Measurements from ENCODE around the gene RXFP3. TPM values are rescaled to one million over a fixed set of nuclear protein-coding genes. Genes with fewer than 3 reads are reported as not detected.

The RXFP3 gene
- total and polyA plus RNA-seq, 2 donors (not counting 1 experiment from before 2014, with no cell fraction given), result not detected

DNA sequence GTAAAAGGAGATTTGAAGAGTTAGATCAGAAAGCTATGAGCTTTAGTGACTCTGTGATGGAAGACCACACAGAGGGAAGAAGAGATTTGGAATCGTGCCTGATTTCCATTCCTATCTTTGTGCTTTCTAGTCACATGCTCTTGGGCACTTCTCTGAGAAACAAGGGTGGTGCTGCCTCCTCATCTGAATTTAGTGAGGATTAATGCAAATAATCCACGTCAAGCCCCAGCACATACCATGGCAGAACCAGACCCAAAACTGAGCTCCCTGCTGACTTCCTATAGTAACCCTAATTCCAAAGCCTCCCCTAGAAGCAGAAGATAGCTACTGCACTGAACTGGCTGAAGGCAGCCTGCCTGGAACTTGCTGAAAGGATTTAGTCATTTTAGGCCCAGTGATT, 30.6 kb downstream of the RXFP3 start:
- no peak overlapping the region for H3K9ac ChIP-seq (ENCODE audit: low read length)
- H3K4me1 ChIP-seq (ENCODE audit: control insufficient read depth in 2 of 2, insufficient read depth in 2 of 2, low read length in 2 of 2), result no peaks in the 10 kb centered on the region
- H3K9me3 ChIP-seq (ENCODE audit: control extremely low read depth in 1 of 3, control insufficient read depth in 2 of 3, insufficient read depth in 1 of 3, low read length in 2 of 3), result no peaks in the 10 kb centered on the region
- Mint-ChIP-seq H3K4me3 (no peak overlapping the region), H3K4me1 (no peaks in the 10 kb centered on the region), H3K27ac (no peak overlapping the region), H3K27me3 (peaks cover 7% of the 10 kb centered on the region), H3K9me3 (ENCODE audit: insufficient read depth) (no peaks in the 10 kb centered on the region)
- no peak overlapping the region for H3K4me3 ChIP-seq (ENCODE audit: control extremely low read depth in 1 of 5, extremely low read depth in 1 of 5, insufficient read depth in 1 of 5, low read depth in 2 of 5, low read length in 4 of 5)
- POLR2A ChIA-PET, result no interaction called here
- ATAC-seq (ENCODE audit: low read depth) (no peak), DNase-seq (no peak)
- H3K36me3 ChIP-seq (replicated peaks in 1 of 2; ENCODE audit: control extremely low read depth in 1 of 2, control insufficient read depth in 1 of 2, extremely low read depth in 1 of 2, insufficient read depth in 2 of 2, low read length in 1 of 2), result no peaks in the 10 kb centered on the region
- peaks cover 0 to 4% (median 0%) of the 10 kb centered on the region in 4 experiments for H3K27me3 ChIP-seq (replicated peaks in 1 of 4; ENCODE audit: control extremely low read depth in 1 of 4, control insufficient read depth in 3 of 4, insufficient read depth in 4 of 4, low read length in 3 of 4)
- H4K20me1 ChIP-seq (ENCODE audit: control insufficient read depth, insufficient read depth, low read length, poor library complexity, severe bottlenecking), result no peaks in the 10 kb centered on the region
- H3K27ac ChIP-seq (ENCODE audit: low read length in 2 of 2), result no peak overlapping the region
- no peak overlapping the region for H2AFZ ChIP-seq (ENCODE audit: insufficient read depth, low read depth, low read length, poor library complexity, severe bottlenecking)
- WGBS (ENCODE audit: insufficient coverage), result 100% methylated on average over 1 of the region's 2 CpGs
- CTCF ChIA-PET, result interaction anchor here (0.7 kb wide), 1 partner anchor 518 kb away, joined by 3 read pairs; no protein-coding TSS in a partner anchor
- no peaks in the 10 kb centered on the region for H3K79me2 ChIP-seq (ENCODE audit: control insufficient read depth, insufficient read depth, low read length)
- TF ChIP-seq EZH2 (IDR thresholded peaks at IDR 0.05; ENCODE audit: borderline replicate concordance, insufficient read depth, low read depth, low read length, poor library complexity, severe bottlenecking), result no peak
- TF ChIP-seq, protein P1, sequence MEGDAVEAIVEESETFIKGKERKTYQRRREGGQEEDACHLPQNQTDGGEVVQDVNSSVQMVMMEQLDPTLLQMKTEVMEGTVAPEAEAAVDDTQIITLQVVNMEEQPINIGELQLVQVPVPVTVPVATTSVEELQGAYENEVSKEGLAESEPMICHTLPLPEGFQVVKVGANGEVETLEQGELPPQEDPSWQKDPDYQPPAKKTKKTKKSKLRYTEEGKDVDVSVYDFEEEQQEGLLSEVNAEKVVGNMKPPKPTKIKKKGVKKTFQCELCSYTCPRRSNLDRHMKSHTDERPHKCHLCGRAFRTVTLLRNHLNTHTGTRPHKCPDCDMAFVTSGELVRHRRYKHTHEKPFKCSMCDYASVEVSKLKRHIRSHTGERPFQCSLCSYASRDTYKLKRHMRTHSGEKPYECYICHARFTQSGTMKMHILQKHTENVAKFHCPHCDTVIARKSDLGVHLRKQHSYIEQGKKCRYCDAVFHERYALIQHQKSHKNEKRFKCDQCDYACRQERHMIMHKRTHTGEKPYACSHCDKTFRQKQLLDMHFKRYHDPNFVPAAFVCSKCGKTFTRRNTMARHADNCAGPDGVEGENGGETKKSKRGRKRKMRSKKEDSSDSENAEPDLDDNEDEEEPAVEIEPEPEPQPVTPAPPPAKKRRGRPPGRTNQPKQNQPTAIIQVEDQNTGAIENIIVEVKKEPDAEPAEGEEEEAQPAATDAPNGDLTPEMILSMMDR (IDR thresholded peaks at IDR 0.05), result no peak
- H3K4me2 ChIP-seq (replicated peaks; ENCODE audit: low read depth, low read length, poor library complexity, severe bottlenecking), result no peak overlapping the region
- intact Hi-C loops (cut with micrococcal nuclease), result no loop called here

DNA sequence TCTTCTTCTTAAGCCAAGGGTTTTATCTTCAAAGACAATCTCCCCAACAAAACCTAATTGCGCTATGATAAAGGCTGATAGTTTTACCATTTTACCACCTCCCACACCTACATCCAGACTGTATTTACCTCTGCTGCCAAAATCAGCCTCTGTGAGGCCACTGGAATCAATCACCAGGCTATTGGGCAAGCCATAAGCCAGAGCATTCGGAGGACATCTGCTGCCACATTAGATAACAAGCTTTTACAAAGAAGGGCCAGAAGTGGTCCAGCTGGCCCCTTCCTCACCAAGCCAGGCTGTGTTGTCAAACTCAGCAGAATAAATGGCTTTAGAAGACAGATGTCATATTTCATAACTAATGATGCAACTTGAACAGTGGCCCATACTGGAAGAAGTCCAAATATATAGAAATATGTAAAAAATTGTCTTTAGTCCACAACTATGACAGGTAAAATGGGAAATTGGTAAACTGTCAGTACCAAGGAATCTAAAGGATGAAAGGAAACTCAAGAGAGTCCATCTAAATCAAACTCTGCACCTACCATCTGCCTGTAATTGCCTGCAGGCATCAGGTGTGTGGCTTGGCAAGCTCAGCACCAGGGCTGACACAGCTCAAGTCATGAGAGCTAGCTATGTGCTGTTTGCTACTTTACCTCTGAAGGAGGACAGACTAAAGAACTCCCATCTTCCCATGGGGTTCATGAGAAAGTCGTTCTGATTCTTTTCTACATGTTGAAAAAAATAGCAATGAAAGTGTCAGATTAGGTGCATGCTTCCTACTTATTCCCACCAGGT, 32.2 kb downstream of the RXFP3 start:
- no peak overlapping the region for H3K27ac Mint-ChIP-seq
- intact Hi-C loops (cut with micrococcal nuclease), result no loop called here

More for the DNA sequence above, 32.2 kb downstream of the RXFP3 start:
- H3K4me2 ChIP-seq (replicated peaks; ENCODE audit: low read depth, low read length, poor library complexity, severe bottlenecking), result no peak overlapping the region
- ChIA-PET CTCF (interaction anchor here (0.6 to 3.3 kb wide), 4 partner anchors 13 to 532 kb away, joined by 4 to 22 read pairs (median 6); no protein-coding TSS in a partner anchor), POLR2A (no interaction called here)
- H3K27ac ChIP-seq (ENCODE audit: low read length in 2 of 2), result no peak overlapping the region
- H3K4me1 Mint-ChIP-seq, result no peaks in the 10 kb centered on the region
- H3K4me3 ChIP-seq (ENCODE audit: control extremely low read depth in 1 of 5, extremely low read depth in 1 of 5, insufficient read depth in 1 of 5, low read depth in 2 of 5, low read length in 4 of 5), result no peak overlapping the region
- H3K36me3 ChIP-seq (replicated peaks in 1 of 2; ENCODE audit: control extremely low read depth in 1 of 2, control insufficient read depth in 1 of 2, extremely low read depth in 1 of 2, insufficient read depth in 2 of 2, low read length in 1 of 2), result no peaks in the 10 kb centered on the region
- H3K4me3 Mint-ChIP-seq, result no peak overlapping the region
- DNase-seq (no peak), ATAC-seq (ENCODE audit: low read depth) (no peak)
- no peak overlapping the region for H3K9ac ChIP-seq (ENCODE audit: low read length)
- peaks cover 3% of the 10 kb centered on the region for H3K27me3 Mint-ChIP-seq
- no peaks in the 10 kb centered on the region for H3K9me3 ChIP-seq (ENCODE audit: control extremely low read depth in 1 of 3, control insufficient read depth in 2 of 3, insufficient read depth in 1 of 3, low read length in 2 of 3)
- no peak for TF ChIP-seq EZH2 (IDR thresholded peaks at IDR 0.05; ENCODE audit: borderline replicate concordance, insufficient read depth, low read depth, low read length, poor library complexity, severe bottlenecking)
- TF ChIP-seq, protein P1 (IDR thresholded peaks at IDR 0.05), result no peak
- no peaks in the 10 kb centered on the region for H3K9me3 Mint-ChIP-seq (ENCODE audit: insufficient read depth)
- no peaks in the 10 kb centered on the region for H4K20me1 ChIP-seq (ENCODE audit: control insufficient read depth, insufficient read depth, low read length, poor library complexity, severe bottlenecking)
- no peaks in the 10 kb centered on the region for H3K4me1 ChIP-seq (ENCODE audit: control insufficient read depth in 2 of 2, insufficient read depth in 2 of 2, low read length in 2 of 2)
- no peak overlapping the region for H2AFZ ChIP-seq (ENCODE audit: insufficient read depth, low read depth, low read length, poor library complexity, severe bottlenecking)
- H3K79me2 ChIP-seq (ENCODE audit: control insufficient read depth, insufficient read depth, low read length), result no peaks in the 10 kb centered on the region
- no peaks in the 10 kb centered on the region for H3K27me3 ChIP-seq (replicated peaks in 1 of 4; ENCODE audit: control extremely low read depth in 1 of 4, control insufficient read depth in 3 of 4, insufficient read depth in 4 of 4, low read length in 3 of 4)
- 100% methylated on average over 2 of the region's 3 CpGs for WGBS (ENCODE audit: insufficient coverage)

Data from B cell (primary cell).